ENCODE measurements around the gene SEMA5A.

SEMA5A gene

DNA sequence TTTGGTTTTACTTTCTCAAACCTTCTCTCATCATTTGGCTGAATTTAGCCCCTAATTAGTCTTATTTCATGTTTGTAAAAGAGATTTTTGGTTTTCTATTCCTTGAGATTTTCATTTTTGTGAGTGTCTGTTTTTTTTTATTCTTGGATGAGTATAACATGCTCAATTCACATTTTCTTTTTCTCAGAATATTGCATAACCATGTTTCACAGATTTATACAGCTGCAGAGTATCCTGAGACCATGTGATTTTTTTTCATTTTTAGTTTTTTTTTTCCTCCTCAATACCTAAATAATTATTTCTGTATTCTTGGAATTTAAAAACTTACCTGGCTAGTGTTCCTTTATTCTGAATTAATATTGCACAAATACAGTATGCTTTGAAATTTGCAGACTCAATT, 361.9 kb downstream of the SEMA5A start:
- H2AFZ ChIP-seq (ENCODE audit: low read depth, low read length), result no peak overlapping the region
- no peaks in the 10 kb centered on the region for H3K36me3 ChIP-seq (ENCODE audit: insufficient read depth, low read length)
- H3K4me1 ChIP-seq (ENCODE audit: insufficient read depth, low read length), result peaks cover 6% of the 10 kb centered on the region
- H3K4me3 ChIP-seq (ENCODE audit: low read length), result no peak overlapping the region
- no peaks in the 10 kb centered on the region for H3K9me3 ChIP-seq (ENCODE audit: low read length)
- H3K27me3 ChIP-seq (ENCODE audit: insufficient read depth, low read length), result no peaks in the 10 kb centered on the region

DNA sequence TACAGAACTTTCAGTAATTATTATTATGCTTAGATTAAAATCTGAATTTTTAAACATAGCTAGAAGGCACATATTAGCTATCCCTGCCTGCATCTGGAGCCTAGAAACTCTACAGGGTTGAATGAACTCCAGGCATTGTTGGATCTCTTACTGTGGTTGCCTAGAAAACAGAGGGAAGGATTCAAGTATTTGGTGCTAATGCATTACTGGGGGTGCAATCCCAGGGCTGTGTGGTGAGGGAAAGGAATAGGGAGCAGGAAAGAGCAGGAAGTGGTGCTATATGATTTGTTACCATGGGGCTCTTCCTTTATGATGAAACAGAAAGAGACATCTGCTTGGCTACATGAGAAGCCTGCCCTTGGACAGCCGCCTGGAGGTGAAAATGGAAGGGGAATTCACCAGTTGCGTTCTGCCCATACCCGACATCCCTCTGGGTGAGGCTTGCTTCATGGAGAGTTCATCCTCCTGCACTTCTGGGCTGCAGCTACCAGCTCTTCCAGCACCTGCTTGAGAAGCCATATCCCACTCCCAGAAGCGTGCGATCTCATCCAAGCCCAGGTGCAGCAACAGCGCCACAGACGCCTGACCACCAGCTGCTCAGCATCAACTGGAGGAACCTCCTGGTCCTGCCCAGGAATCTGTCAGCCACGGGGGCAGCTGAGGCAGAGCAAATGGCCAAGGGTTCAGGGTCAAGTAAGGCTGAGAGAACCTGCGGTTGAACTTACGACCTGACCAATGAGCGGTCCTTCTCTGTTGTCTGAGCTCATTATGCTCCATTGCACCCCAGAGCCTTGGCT, 362.8 kb downstream of the SEMA5A start:
- Histone ChIP-seq H3K4me3 (ENCODE audit: low read length) (no peak overlapping the region), H3K4me1 (ENCODE audit: insufficient read depth, low read length) (peaks cover 6% of the 10 kb centered on the region), H3K27me3 (ENCODE audit: insufficient read depth, low read length) (no peaks in the 10 kb centered on the region), H3K9me3 (ENCODE audit: low read length) (no peaks in the 10 kb centered on the region), H3K36me3 (ENCODE audit: insufficient read depth, low read length) (no peaks in the 10 kb centered on the region), H2AFZ (ENCODE audit: low read depth, low read length) (no peak overlapping the region)

GRCh38 chr5:9176641-9177040, 369.2 kb downstream of the SEMA5A start:
- Histone ChIP-seq H3K4me3 (ENCODE audit: low read length) (no peak overlapping the region), H3K36me3 (ENCODE audit: insufficient read depth, low read length) (no peaks in the 10 kb centered on the region), H3K4me1 (ENCODE audit: insufficient read depth, low read length) (peaks cover 15% of the 10 kb centered on the region)

GRCh38 chr5:9174446-9174845, 371.4 kb downstream of the SEMA5A start:
- Histone ChIP-seq H3K9me3 (ENCODE audit: low read length) (peaks cover 2% of the 10 kb centered on the region), H3K36me3 (ENCODE audit: insufficient read depth, low read length) (no peaks in the 10 kb centered on the region), H3K4me1 (ENCODE audit: insufficient read depth, low read length) (peaks cover 15% of the 10 kb centered on the region), H3K27me3 (ENCODE audit: insufficient read depth, low read length) (no peaks in the 10 kb centered on the region), H3K4me3 (ENCODE audit: low read length) (no peak overlapping the region), H2AFZ (ENCODE audit: low read depth, low read length) (no peak overlapping the region)

More at GRCh38 chr5:9176641-9177040, 369.2 kb downstream of the SEMA5A start:
- Histone ChIP-seq H3K27me3 (ENCODE audit: insufficient read depth, low read length) (no peaks in the 10 kb centered on the region), H3K9me3 (ENCODE audit: low read length) (peaks cover 2% of the 10 kb centered on the region), H2AFZ (ENCODE audit: low read depth, low read length) (no peak overlapping the region)

DNA sequence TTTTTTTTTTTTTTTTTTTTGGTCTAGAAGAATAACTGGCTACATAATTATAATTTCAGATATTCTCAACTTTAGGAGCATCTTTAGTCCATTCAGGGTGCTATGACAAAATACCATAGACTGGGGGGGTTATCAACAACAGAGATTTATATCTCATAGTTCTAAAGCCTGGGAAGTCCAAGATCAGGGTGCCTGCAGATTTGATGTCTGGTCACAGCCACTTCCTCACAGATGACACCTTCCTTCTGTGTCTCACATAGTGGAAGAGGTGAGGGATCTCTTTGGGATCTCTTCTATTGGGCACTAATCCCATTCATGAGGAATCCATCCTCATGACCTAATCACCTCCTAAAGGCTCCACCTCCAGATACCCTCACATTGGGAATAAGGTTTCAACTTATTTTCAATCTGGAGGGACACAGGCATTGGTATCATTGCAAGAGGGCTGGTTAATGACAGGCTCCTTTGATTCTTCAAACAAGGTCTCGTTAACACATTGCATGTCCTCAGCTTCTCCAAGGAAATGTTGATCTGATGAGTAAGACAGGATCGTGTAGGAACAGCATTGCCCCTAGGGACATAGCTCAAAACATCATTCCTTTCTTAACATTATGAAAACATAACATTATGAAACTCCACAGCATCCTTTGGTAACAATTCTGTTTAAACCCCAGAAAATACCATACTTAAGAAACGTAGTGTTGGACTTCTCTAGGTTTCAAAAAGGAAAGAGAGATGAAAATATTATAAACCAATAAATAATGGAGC, 372.4 kb downstream of the SEMA5A start:
- no peak overlapping the region for H3K4me3 ChIP-seq (ENCODE audit: low read length)
- peaks cover 2% of the 10 kb centered on the region for H3K9me3 ChIP-seq (ENCODE audit: low read length)
- peaks cover 15% of the 10 kb centered on the region for H3K4me1 ChIP-seq (ENCODE audit: insufficient read depth, low read length)
- H2AFZ ChIP-seq (ENCODE audit: low read depth, low read length), result no peak overlapping the region
- H3K27me3 ChIP-seq (ENCODE audit: insufficient read depth, low read length), result no peaks in the 10 kb centered on the region
- no peaks in the 10 kb centered on the region for H3K36me3 ChIP-seq (ENCODE audit: insufficient read depth, low read length)

GRCh38 chr5:9170026-9170425, 375.8 kb downstream of the SEMA5A start:
- Histone ChIP-seq H3K27me3 (ENCODE audit: insufficient read depth, low read length) (no peaks in the 10 kb centered on the region), H3K36me3 (ENCODE audit: insufficient read depth, low read length) (no peaks in the 10 kb centered on the region), H2AFZ (ENCODE audit: low read depth, low read length) (no peak overlapping the region), H3K4me1 (ENCODE audit: insufficient read depth, low read length) (peaks cover 25% of the 10 kb centered on the region), H3K4me3 (ENCODE audit: low read length) (no peak overlapping the region), H3K9me3 (ENCODE audit: low read length) (no peaks in the 10 kb centered on the region)

GRCh38 chr5:9169557-9169902, 376.3 kb downstream of the SEMA5A start:
- H3K36me3 ChIP-seq (ENCODE audit: insufficient read depth, low read length), result no peaks in the 10 kb centered on the region

GRCh38 chr5:9168791-9169556, 376.9 kb downstream of the SEMA5A start:
- no peak overlapping the region for H2AFZ ChIP-seq (ENCODE audit: low read depth, low read length)
- H3K27me3 ChIP-seq (ENCODE audit: insufficient read depth, low read length), result no peaks in the 10 kb centered on the region
- H3K4me1 ChIP-seq (ENCODE audit: insufficient read depth, low read length), result peaks cover 19% of the 10 kb centered on the region
- H3K4me3 ChIP-seq (ENCODE audit: low read length), result no peak overlapping the region
- no peaks in the 10 kb centered on the region for H3K36me3 ChIP-seq (ENCODE audit: insufficient read depth, low read length)
- no peaks in the 10 kb centered on the region for H3K9me3 ChIP-seq (ENCODE audit: low read length)

More at GRCh38 chr5:9169557-9169902, 376.3 kb downstream of the SEMA5A start:
- Histone ChIP-seq H3K9me3 (ENCODE audit: low read length) (no peaks in the 10 kb centered on the region), H3K4me3 (ENCODE audit: low read length) (no peak overlapping the region), H3K4me1 (ENCODE audit: insufficient read depth, low read length) (peaks cover 24% of the 10 kb centered on the region), H3K27me3 (ENCODE audit: insufficient read depth, low read length) (no peaks in the 10 kb centered on the region), H2AFZ (ENCODE audit: low read depth, low read length) (no peak overlapping the region)

DNA sequence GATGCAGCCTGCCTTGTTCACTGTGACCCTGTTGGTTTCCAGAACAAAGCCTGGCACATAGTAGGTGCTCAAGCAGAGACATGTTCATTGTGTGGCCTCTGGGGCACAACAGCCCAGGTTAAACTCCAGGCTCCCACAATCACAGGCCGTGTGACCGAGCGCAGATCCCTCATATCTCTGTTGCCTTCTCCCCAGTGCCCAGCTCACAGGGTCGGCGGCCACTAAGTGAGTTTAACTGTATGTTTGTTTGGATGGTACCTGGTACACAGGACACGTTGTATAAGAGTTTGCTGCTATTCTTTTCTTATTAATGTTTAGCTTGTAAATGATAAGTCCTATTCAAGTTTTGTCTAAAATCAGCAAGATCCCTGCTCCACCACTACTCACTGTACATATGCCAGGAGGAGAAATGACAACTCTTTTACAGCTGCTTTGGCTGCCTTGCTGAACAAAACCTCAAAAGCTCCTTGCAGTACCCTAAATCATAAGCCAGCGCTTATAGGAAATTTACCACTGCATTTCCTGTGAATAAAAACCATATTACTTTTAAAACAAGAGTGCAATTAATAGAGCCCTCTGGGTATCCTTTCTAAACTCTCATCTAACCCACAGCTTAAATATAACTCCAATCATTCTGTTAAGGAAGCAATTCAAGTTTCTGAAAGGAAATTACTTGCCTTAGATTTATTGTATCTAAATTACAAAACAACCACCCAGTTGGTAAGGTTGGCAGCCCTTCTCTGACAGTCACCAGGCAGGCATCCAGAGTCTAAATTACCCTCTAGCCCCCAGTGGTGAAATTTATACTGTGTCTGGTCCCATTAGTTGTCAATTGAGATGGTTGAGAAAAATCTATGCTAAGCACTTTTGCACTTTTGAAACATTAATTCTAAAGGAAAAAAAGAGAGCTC, 379.4 kb downstream of the SEMA5A start:
- H3K36me3 ChIP-seq (ENCODE audit: insufficient read depth, low read length), result no peaks in the 10 kb centered on the region
- H3K4me3 ChIP-seq (ENCODE audit: low read length), result no peak overlapping the region
- H3K4me1 ChIP-seq (ENCODE audit: insufficient read depth, low read length), result peaks cover 19% of the 10 kb centered on the region
- no peaks in the 10 kb centered on the region for H3K27me3 ChIP-seq (ENCODE audit: insufficient read depth, low read length)
- no peaks in the 10 kb centered on the region for H3K9me3 ChIP-seq (ENCODE audit: low read length)
- no peak overlapping the region for H2AFZ ChIP-seq (ENCODE audit: low read depth, low read length)

- no peaks in the 10 kb centered on the region for H3K9me3 ChIP-seq (ENCODE audit: low read length)
- H3K27me3 ChIP-seq (ENCODE audit: insufficient read depth, low read length), result no peaks in the 10 kb centered on the region
These were observed 380.3 kb downstream of the SEMA5A start for GRCh38 chr5:9165546-9165945.

GRCh38 chr5:9160747-9161146, 385.1 kb downstream of the SEMA5A start:
- Histone ChIP-seq H3K27me3 (ENCODE audit: insufficient read depth, low read length) (no peaks in the 10 kb centered on the region), H3K9me3 (ENCODE audit: low read length) (no peaks in the 10 kb centered on the region), H3K4me3 (ENCODE audit: low read length) (no peak overlapping the region), H3K4me1 (ENCODE audit: insufficient read depth, low read length) (peaks cover 11% of the 10 kb centered on the region), H3K36me3 (ENCODE audit: insufficient read depth, low read length) (no peaks in the 10 kb centered on the region), H2AFZ (ENCODE audit: low read depth, low read length) (no peak overlapping the region)

More at GRCh38 chr5:9165546-9165945, 380.3 kb downstream of the SEMA5A start:
- Histone ChIP-seq H3K4me3 (ENCODE audit: low read length) (no peak overlapping the region), H3K4me1 (ENCODE audit: insufficient read depth, low read length) (peaks cover 19% of the 10 kb centered on the region), H2AFZ (ENCODE audit: low read depth, low read length) (no peak overlapping the region), H3K36me3 (ENCODE audit: insufficient read depth, low read length) (no peaks in the 10 kb centered on the region)

DNA sequence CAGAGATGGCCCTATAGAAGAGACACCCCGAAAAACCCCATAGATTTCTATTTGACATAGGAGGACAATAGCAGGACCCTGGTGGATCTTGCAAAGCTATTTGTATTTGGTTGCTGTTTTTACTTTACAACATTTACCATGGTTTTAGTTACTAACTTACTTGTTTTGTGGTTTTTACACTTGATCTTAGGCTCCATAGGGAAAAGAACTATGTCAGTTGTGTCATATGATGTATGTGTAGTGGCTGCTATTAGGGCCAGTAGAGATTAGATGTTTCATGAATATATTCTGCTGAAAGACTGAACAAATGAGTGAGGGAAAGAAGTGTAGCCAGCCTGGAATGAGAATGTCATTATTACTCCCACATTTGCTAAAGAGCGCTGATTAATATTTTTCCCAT, 388.1 kb downstream of the SEMA5A start:
- H3K4me3 ChIP-seq (ENCODE audit: low read length), result no peak overlapping the region
- no peaks in the 10 kb centered on the region for H3K4me1 ChIP-seq (ENCODE audit: insufficient read depth, low read length)
- H3K36me3 ChIP-seq (ENCODE audit: insufficient read depth, low read length), result no peaks in the 10 kb centered on the region
- no peak overlapping the region for H2AFZ ChIP-seq (ENCODE audit: low read depth, low read length)
- H3K27me3 ChIP-seq (ENCODE audit: insufficient read depth, low read length), result no peaks in the 10 kb centered on the region
- no peaks in the 10 kb centered on the region for H3K9me3 ChIP-seq (ENCODE audit: low read length)
